GM23338 (cell line): Measurements from ENCODE around the gene DEFB127.

Experiments used
- CTCF ChIP-seq, 2 experiments: fragments of 200-600 bp in 1 of 2; sonication (generic) in 1 of 2; conservative IDR thresholded peaks; 2 replicates each; pipeline versions ENCODE4 v1.5.1 to v1.6.1; 2016 to 2017; ENCODE audit warnings: antibody characterized with exemption in 2 of 2, low read depth in 2 of 2, mild to moderate bottlenecking in 2 of 2, moderate library complexity in 1 of 2
- ETS1 ChIP-seq: IDR thresholded peaks from 2 replicates; pipeline ENCODE4 v1.6.1; 2016; ENCODE audit warnings: antibody characterized with exemption
- EZH2 ChIP-seq: fragments of 200-600 bp; sonication (generic); IDR thresholded peaks from one replicate; pipeline ENCODE4 v1.8.0; 2017; ENCODE audit warnings: antibody characterized with exemption, mild to moderate bottlenecking, low read depth; ENCODE audit not compliant: unreplicated experiment
- EZH2phosphoT487 ChIP-seq: fragments of 200-600 bp; sonication (generic); IDR thresholded peaks from one replicate; pipeline ENCODE4 v1.8.1; 2018; ENCODE audit warnings: antibody characterized with exemption; ENCODE audit not compliant: unreplicated experiment
- JUNB ChIP-seq: IDR thresholded peaks from one replicate; pipeline ENCODE4 v1.6.1; 2016; ENCODE audit warnings: antibody characterized with exemption; ENCODE audit not compliant: unreplicated experiment
- NANOG ChIP-seq: IDR thresholded peaks from 2 replicates; pipeline ENCODE4 v1.6.1; 2016; ENCODE audit warnings: antibody characterized with exemption, borderline replicate concordance
- POLR2AphosphoS5 ChIP-seq: IDR thresholded peaks from 2 replicates; pipeline ENCODE4 v1.6.1; 2016; ENCODE audit warnings: antibody characterized with exemption, low read depth
- REST ChIP-seq: IDR thresholded peaks from one replicate; pipeline ENCODE4 v1.6.1; 2018; ENCODE audit warnings: antibody characterized with exemption; ENCODE audit not compliant: unreplicated experiment
- ZNF462 ChIP-seq: fragments of 250-450 bp; sonication (Bioruptor Pico); IDR thresholded peaks from 2 replicates; pipeline ENCODE4 v1.5.0; 2020; ENCODE audit warnings: mild to moderate bottlenecking, moderate library complexity

- TF ChIP-seq REST = no peak
- no peak for TF ChIP-seq EZH2
- no peak for TF ChIP-seq CTCF (conservative IDR thresholded peaks at IDR 0.05; ENCODE audit: low read depth in 2 of 2)
- TF ChIP-seq ZNF462 (CRISPR knock-in tag) = no peak
- TF ChIP-seq POLR2AphosphoS5 = no peak
- no peak for TF ChIP-seq EZH2phosphoT487
- TF ChIP-seq ETS1 = no peak
- no peak for TF ChIP-seq JUNB
- no peak for TF ChIP-seq NANOG
Measured at GRCh38 chr20:199996-200395, 42.7 kb downstream of the DEFB127 start.
